HT-29 (cell line): ENCODE measurements around the gene ZDHHC14. TPM values are rescaled to one million over a fixed set of nuclear protein-coding genes. Genes with fewer than 3 reads are reported as not detected.
"Not testable (repeated sequence)": the region's sequence is repeated elsewhere in the genome, so short reads cannot be mapped to it uniquely, and the experiment has no call there.

ENCODE experiments used
- DNase-seq: peaks from one replicate; pipeline ENCODE4 v3.0.0-alpha.2; 2015; ENCODE audit warnings: low spot score
- small RNA-seq: library from RNA; depleted of rRNA; stranded (forward); fragments of <200 nt; gene quantifications from one replicate; pipeline ENCODE3, GENCODE V24; 2014
- total RNA-seq: library from RNA; depleted of rRNA; stranded (reverse); fragments of >200 nt; shearing (Covaris generic); gene quantifications from 2 replicates; pipeline ENCODE4 v1.2.3, GENCODE V29; 2014; rRNA removed

The ZDHHC14 gene
- total RNA-seq, 1 experiment from 2014 or later: 6.2 TPM

DNA sequence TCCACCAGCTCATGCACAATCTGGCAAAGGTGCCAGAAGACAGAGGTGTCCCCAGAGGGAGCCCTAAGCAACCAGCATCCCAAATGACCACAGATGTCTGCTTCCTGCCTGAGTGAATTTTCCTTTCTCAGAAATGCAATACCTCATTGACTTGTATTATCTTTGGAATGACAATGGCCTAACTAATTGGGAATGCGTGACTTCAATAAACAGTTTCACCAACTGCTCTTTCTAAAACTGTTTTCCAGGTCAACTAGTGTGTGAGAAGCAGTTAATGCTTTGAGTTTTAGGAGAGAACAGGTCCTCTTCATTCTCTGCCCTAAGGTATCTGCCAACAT is 333.1 kb downstream of the ZDHHC14 start:
- peak; percentile 13 for DNase-seq

DNA sequence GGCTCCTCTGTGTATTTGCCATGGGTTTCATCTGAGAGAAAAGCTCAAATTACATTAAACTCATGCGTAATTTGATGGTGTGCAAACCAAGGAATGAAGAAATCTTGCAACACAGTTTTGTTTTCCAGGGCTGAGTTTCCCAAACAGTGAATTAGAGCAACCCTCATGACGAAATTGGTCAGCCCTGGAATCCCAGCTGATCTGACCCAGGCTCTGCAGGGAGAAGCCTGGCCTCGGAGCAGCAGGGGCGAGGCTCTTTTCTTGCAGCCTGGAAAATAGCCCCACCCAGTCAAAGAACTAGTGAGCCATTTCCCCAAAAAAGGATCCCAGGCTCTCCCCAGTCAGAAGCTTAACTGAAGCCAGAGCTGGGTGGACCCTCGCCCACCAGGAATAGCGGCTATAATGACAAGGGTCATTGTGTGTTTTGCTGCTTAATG is 334.8 kb downstream of the ZDHHC14 start:
- no peak for DNase-seq

GRCh38 chr6:157716251-157716995 is 335.4 kb downstream of the ZDHHC14 start:
- no peak for DNase-seq

- DNase-seq: peak; percentile 31
Observed at GRCh38 chr6:157717340-157717748, 336.4 kb downstream of the ZDHHC14 start.

GRCh38 chr6:157718503-157719187 is 337.7 kb downstream of the ZDHHC14 start:
- no peak for DNase-seq

GRCh38 chr6:157720964-157721363 is 340.0 kb downstream of the ZDHHC14 start:
- not testable (repeated sequence) for DNase-seq

DNA sequence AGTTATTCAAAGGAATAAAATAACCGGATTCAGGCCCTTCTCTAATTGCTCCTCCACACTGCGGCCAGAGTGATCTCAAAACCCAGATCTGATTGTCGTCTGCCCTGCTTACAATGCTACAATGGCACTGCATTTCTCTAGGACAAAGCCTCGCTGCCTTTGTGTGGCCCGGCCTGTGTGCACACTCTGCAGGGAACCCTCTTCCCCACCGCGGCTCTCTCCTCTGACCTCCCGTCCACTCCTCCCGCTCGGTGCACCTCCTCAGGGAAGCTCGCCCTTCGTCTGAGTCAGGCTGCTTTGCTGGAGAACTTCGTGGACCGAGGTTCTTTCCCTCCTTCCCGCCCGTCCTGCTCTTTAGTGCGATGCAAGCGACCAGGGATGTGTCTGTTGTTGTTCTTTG is 340.4 kb downstream of the ZDHHC14 start:
- no peak for DNase-seq

- DNase-seq: no peak
Observed at GRCh38 chr6:157721830-157722229, 340.8 kb downstream of the ZDHHC14 start.

- no peak for DNase-seq
Observed at GRCh38 chr6:157723376-157723775, 342.4 kb downstream of the ZDHHC14 start.

DNA sequence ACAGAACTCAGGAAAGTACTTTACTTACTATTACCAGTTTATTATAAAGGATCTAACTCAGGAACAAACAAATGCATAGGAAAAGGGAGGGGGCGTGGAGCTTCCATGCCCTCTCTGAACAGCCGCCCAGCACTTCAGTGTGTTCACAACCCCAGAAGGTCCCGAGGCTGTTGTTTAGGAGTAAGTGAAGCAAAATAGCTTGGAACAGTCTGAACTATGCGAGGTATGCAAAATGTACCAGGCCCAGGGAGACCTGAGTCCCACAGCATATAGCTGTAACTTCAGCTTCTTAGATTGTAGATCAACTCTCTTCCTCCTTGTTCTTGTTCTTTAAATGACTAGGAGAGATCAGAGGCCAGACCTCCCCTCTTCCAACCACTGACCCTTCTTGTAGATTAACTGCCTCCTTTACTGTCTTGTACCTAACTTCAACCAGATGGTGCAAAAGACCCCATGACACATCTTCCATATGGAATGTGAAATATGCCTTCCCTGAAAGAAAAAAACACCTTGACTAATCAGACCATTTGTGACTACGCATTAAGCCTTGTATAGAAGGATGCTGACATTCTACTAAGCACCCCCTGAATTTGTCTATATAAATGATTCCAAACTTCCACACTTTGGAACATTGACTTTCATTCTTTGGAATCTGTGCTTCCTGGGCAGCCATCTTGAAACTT is 343.3 kb downstream of the ZDHHC14 start:
- no peak for DNase-seq

DNA sequence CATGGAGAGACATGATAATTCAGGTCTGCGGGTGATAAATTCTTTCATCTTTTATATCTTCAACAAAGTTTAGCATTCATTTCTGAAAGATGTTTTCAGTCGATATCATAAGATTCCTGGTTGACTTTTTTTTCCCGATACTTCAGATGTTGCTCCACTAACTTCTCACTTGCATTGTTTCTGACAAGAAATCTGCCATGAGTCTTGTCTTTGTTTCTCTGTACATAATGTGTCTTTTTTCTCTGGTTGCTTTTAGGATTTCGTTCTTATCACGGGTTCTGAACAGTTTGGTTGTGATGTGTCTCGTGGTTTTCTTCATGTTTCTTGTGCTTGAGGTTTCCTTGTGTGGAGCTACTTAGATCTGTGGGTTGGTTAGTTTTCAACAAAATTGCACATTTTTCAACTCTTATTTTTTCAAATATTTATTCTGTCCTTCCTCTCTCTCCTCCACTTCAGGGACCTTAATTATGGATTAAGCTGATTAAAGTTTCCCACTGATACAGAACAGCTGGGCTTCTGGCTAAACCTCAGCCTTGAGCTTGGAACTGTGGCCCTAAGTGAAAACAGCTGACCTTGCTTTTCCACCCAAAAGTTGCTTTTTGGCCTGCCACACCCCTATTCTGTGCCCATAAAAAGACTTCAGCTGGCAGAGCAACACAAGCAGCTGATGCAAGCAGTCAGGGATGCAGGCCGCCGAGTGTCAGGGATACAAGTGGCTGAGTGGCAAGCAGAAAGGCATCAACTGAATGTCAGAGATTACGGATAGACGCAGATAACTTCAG is 344.2 kb downstream of the ZDHHC14 start:
- no peak for DNase-seq

DNA sequence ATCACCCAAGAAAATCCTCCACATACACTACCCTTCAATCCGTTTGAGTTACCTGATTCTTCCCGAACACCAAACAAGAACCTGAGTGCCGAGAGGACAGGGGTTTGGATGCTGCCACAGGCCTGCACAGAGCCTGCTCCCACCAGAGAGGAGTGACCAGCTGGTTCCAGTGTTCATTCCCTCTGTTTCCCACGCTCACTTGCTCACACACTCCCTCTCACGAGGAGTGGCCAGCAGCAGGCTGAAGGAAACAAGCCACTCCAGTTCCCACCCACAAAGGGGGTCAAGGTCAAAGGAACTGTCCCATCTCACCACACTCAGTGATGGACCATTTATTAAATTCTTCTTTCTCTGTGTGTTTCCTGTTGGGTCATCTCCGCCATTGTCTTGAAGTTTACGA is 344.8 kb downstream of the ZDHHC14 start:
- DNase-seq: no peak

DNA sequence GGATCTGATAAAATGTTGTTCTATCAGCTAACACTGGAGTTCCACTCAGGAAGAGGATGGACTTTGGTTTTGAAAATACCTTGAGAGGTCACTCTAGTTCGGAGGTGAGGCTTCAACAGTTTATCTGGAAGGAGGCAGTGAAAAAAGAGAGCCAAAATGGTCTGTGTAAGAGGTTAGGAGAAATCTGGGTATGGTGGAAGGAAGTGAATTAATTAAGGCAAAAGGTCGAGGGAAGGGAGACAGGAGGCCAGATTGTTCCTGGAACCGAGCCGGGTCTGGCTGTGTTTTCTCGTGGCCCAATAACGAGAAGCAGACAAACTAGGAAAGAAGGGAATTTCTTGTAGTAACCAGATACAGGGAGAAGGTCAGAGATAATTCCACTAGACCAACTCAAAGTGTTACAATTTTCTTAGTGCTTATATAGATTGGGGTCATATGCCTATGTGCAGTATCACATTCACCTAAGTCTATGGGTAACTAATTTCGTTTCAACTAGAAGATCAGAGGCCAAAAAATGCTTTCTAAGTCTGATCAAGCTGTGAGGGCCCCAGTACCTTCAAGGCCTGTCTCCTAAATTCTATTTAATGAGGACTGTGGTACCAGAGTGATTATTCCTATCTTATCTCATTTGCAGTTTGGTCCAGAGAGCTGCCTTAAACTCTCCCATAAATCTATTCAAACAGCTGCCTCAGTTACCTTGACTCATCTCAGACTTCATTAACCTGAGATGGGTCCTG is 346.1 kb downstream of the ZDHHC14 start:
- DNase-seq: no peak

Small RNAs within 50 kb of the gene (small RNA-seq; reads per million reads assigned to genes)
- not detected for gene MIR3692

Other genes starting within 250 kb of the ZDHHC14 start
- gene TMEM242, start 57.7 kb upstream of the ZDHHC14 start, total RNA-seq: 1.7 and 4.3 TPM in 2 replicates